Measurements from ENCODE around the gene YTHDF2. TPM values are rescaled to one million over a fixed set of nuclear protein-coding genes. Genes with fewer than 3 reads are reported as not detected.

The YTHDF2 gene
- polyA plus RNA-seq, 1 donor, result 104 TPM

DNA sequence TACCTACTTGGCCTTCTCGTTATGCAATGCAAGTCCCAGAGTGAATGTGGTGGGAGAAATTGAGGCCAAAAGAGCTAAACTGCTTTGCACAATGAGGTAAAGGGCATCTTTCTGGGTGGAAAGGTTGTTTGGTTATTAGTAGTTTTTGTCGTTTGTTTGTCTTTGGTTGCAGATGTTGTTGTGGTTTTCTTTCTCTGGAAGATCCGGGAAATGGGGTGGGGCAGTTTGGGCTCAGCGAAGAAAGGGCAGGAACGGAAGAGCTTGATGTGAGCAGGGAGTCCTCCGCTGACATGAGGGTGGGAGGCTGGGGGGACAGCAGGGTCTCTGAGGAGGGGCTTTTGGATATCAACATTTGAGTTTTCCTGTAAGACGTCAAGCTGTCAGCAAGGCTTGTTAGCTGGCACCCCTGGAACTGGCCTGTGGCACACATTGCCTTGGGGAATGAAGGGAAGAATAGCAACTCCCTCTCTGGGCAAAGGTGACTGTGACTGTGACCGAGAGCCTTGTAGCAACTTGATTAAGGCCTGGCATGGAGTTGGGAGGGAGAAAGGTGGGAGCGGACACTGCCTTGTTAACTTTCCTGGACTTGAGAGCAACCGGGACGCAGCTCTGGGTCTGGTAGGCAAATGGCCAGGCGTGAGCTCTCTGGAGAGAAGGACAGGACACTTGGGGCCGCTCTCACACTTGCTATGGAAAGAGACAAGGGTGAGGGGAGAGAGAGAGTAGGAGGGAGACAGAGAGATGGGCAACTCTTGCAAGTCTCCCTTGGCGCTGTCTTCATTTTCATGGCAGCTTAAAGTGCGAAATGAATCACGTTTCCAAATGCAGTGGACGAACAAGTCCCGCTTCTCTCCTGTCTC, 59.8 kb downstream of the YTHDF2 start:
- DNase-seq, result no peak

DNA sequence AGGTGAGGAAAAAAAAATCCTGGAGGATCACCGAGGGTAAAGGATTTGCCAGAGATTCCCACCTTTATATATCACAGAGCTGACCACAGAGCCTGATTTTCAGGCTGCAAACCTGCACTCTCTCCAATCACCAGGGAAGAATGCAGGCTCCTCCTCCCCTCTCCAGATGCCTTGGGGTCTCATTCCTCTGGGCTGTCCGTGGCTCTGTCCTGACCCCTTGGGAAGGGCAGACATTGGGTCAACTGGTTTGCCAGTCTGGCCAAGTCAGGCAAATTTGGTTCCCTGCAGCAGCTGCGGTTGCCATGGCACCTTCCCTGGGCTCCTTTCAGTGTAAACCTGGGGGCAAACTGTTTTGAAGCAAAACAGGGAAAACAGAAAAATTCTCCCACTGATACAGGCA, 63.6 kb downstream of the YTHDF2 start:
- DNase-seq, result no peak

GRCh38 chr1:28801461-28801860, 64.7 kb downstream of the YTHDF2 start:
- no peak for DNase-seq

GRCh38 chr1:28803051-28803450, 66.3 kb downstream of the YTHDF2 start:
- no peak for DNase-seq

GRCh38 chr1:28803662-28804061, 66.9 kb downstream of the YTHDF2 start:
- DNase-seq, result no peak

DNA sequence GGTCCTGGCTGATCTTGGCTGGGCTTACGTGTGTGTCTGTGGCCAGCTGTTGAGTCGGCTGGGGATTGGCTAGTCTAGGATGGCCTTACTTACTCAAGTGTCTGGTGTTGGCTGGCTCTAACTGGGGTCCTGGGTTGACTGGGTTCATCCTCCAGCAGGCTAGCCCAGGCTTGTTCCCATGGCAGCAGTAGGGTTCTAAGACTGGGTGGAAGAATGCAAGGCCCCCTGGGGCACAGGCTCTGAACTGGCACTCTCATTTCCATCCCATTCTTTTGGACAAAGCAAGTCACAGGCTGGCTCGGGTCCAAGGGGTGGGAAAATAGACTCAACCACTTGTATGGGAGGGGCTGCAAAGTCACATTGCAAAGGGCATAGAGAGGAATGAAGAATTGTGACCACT, 67.3 kb downstream of the YTHDF2 start:
- DNase-seq, result no peak

DNA sequence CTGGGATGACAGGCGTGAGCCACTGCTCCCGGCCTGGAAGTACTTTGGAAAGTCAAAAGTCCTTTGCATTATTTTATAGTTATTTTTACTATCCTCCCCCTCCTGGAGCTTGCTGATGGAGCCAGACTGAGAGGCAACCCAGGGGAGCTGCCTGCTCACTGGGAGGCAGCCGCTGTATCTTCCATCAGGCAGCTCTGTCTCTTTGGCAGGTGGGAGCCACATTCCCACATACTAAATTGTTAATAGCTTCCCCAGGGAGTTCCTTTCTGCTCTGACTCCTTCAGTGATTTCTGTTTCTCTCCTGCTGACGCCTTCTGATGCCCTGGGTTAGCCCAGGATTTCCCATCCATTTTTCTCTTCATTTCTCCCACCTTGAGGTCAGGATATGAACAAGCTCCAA, 70.3 kb downstream of the YTHDF2 start:
- no peak for DNase-seq

DNA sequence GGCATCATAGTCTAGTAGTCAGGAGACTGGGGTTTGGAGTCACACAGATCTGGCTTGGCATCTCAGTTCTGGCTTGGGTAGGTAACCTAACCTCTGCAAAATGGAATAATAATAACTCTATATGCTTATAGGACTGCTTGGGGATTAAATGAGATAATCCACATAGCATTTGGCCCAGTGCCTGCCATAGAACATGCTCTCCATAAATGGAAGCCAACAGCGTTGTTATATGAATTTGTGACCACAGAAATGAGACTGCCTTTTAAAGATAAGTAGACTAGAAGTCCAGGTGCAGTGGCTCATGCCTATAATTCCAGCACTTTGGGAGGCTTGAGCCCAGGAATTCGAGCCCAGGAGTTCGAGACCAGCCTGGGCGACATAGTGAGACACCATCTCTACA, 71.2 kb downstream of the YTHDF2 start:
- no peak for DNase-seq

DNA sequence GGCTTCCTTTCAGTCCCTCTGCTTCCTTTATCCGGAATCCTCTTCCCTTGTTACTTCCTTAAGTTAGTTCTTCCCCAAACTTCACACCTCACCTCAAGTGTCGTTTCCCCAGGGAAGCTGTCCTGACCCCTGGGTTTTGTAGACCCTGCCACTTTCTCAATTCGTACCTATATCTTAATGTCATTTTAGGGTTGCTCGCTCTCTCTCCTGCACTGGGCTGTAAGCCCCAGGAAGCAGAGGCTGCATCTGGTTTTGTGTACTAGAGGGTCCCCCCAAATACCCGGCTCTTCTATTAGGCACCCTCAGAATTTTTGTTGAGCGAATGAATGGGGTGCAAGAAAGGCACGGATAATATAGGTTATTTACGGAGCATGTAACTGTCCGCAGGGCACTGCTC, 74.6 kb downstream of the YTHDF2 start:
- no peak for DNase-seq

GRCh38 chr1:28811766-28812668, 75.3 kb downstream of the YTHDF2 start, which contains the start of gene OPRD1:
Gene OPRD1 (plus strand): TSS chr1:28812170. CDS start chr1:28812384, 214 bp downstream.
- DNase-seq, result no peak

- DNase-seq, result no peak
Observed at GRCh38 chr1:28812669-28813468, 76.1 kb downstream of the YTHDF2 start.

DNA sequence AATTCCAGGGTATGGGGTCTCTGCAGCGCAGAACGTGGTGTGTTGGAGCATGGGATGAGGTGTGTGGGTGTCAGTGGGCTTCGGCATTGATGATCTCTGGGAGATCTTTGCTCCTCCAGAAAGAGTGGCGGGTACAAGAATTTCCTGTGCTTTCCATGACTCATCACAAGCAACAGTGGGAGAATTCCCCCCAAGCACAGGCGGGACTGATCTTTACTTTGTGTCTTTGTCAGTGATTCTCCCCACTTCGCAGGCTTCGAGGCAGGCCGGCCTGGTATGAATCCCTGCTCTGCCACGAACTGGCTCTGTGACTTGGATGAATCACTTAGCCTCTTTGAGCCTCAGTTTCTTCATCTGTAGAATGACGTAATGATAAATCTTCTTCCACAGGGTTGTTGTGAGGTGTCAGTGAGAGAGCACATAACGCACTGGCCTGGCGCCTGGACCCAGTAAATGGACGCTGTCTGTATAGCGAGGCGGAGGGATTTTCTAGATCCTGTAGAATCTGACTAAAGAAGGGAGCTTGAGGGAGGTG, 77.3 kb downstream of the YTHDF2 start:
- no peak for DNase-seq

DNA sequence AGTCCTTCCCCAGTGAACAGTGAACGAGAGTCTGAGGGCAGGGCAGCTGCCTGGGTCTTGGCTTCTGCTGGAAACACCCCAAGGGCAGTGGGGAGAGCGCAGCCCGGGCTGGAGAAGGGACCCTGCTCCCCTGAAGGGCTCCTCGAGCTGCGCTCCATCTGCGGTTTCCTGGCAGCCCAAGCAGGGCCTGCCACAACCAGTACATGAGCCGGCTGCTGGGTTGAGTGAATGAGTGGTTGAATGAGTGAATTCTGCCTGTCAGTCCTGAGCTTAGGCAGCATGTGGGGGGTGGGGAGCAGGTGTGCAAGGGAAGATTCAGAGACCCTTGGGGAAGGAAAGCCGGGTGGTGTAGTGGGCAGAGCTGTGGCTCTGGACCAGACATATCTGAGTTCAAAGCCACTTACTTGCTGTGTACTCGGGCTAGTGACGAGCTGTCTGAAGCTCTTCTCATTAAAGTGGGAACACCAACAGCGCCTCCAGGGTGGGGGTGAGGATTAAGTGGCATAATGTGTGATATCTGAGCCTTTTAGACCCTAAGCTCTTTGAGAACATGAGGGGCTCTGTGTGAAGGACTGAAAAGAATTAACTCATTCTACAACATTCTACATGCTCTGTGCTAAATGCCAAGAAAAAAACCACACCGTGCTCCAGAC, 78.9 kb downstream of the YTHDF2 start:
- DNase-seq, result no peak

GRCh38 chr1:28817133-28817532, 80.4 kb downstream of the YTHDF2 start:
- no peak for DNase-seq

GRCh38 chr1:28819020-28819419, 82.3 kb downstream of the YTHDF2 start:
- no peak for DNase-seq

Other genes starting within 250 kb of the YTHDF2 start
- gene RCC1, start 230.9 kb upstream of the YTHDF2 start, polyA plus RNA-seq (ENCODE audit: insufficient read length), result 41.3 TPM
- gene TRNAU1AP, start 183.9 kb upstream of the YTHDF2 start, polyA plus RNA-seq (ENCODE audit: insufficient read length), result 25.6 TPM
- 2.0 TPM for gene RAB42, start 144.7 kb upstream of the YTHDF2 start, polyA plus RNA-seq (ENCODE audit: insufficient read length)
- gene TAF12, start 93.9 kb upstream of the YTHDF2 start, polyA plus RNA-seq (ENCODE audit: insufficient read length), result 28.4 TPM
- not detected for gene RNU11, start 88.3 kb upstream of the YTHDF2 start, polyA plus RNA-seq (ENCODE audit: insufficient read length)
- gene GMEB1, start 68.2 kb upstream of the YTHDF2 start, polyA plus RNA-seq (ENCODE audit: insufficient read length), result 20.6 TPM
- gene OPRD1, start 75.2 kb downstream of the YTHDF2 start, polyA plus RNA-seq (ENCODE audit: insufficient read length), result 0.52 TPM
- gene EPB41, start 177.6 kb downstream of the YTHDF2 start, polyA plus RNA-seq (ENCODE audit: insufficient read length), result 70.6 TPM